GM21723 (cell line): ENCODE results near the gene SEMA4D.

Source experiments
- ATAC-seq: cut with Tn5 transposase; IDR thresholded peaks from one replicate; pipeline ENCODE4 v1.9.1; 2021; ENCODE audit warnings: mild to moderate bottlenecking, moderate library complexity; ENCODE audit not compliant: unreplicated experiment

SEMA4D gene

DNA sequence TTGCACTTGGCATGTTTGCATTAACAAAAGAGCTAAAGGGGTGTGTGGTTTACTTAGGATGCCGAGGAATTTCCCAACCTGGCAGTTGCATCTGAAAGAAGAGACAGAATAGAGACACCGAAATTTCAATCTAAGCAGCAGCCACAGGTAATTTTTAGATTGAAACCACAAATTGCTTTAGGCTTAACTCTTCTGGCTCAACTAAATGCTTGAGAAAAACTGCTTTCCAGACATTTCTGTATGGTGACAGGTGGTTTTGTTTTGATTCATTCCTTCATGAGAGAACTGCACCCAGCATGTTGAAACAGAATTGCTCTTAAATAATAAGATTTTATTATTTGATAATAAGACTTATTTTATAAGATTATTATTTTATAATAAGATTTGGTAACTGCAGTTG is 158.1 kb downstream of the SEMA4D start:
- peak; percentile 43 for ATAC-seq

GRCh38 chr9:89330513-89330912 is 167.4 kb downstream of the SEMA4D start:
- no peak for ATAC-seq

- no peak for ATAC-seq
These were observed 168.0 kb downstream of the SEMA4D start for GRCh38 chr9:89329917-89330316.

GRCh38 chr9:89328064-89328463 is 169.8 kb downstream of the SEMA4D start:
- no peak for ATAC-seq

- no peak for ATAC-seq
These were observed 172.2 kb downstream of the SEMA4D start for GRCh38 chr9:89325733-89326132.

GRCh38 chr9:89323390-89323789 is 174.5 kb downstream of the SEMA4D start:
- no peak for ATAC-seq

GRCh38 chr9:89319015-89319905 is 178.7 kb downstream of the SEMA4D start:
- no peak for ATAC-seq

GRCh38 chr9:89318123-89319014 is 179.5 kb downstream of the SEMA4D start, which contains the start of gene SECISBP2:
SECISBP2 (plus strand) TSS chr9:89318500; CDS start chr9:89318577, 77 bp downstream.
- peak; percentile 88 for ATAC-seq

DNA sequence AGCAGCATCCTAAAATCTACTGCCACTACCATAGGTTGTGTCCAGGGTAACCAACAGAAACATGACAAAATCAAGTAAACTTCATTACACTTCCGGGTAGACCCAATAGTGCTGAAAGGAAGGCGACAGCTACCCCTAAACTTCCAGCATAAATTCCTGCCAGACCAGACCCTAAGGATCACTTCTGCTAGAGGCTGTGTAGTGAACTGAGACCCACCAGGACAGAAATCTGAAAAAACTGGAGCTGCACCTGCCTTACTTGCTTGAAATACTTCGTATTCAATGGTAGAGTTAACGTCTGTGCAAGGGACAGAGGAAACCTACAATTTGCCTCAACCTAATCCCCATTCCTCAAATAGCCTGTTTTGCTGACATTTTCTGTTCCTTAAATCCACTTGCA is 180.6 kb downstream of the SEMA4D start:
- ATAC-seq: no peak

- no peak for ATAC-seq
These were observed 182.4 kb downstream of the SEMA4D start for GRCh38 chr9:89315482-89315881.

GRCh38 chr9:89314955-89315354 is 183.0 kb downstream of the SEMA4D start:
- no peak for ATAC-seq

DNA sequence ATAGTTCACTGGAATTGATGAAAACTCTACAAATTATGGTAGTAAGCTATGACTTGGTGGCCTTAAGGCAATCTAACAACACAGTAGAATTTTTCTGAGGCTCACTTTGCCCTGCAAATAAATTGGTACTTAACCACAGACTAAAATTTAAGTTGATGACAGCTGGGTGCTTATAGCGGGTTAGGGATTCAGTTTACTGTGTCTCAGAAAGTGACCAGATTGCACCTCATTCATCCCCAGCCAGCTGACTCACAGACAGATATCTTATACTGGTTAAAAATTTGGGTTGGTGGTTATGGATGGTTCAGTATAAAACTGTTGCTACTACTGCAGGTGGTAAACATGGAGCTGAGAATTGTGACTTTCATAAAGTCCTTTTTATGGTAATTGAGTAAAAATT is 184.1 kb downstream of the SEMA4D start:
- no peak for ATAC-seq

GRCh38 chr9:89312222-89312571 is 185.7 kb downstream of the SEMA4D start:
- ATAC-seq: no peak

GRCh38 chr9:89311346-89312221 is 186.3 kb downstream of the SEMA4D start:
- ATAC-seq: peak; percentile 9
